HUES6 (cell line): ENCODE data around the gene MAFB.

Experiments
- H3K27ac ChIP-seq: 2 replicates; pipeline ENCODE4 v1.7.0; 2013; ENCODE audit warnings: low read depth, mild to moderate bottlenecking, low read length, inconsistent platforms
- H3K27me3 ChIP-seq: 2 replicates; pipeline ENCODE4 v1.6.1; 2013; ENCODE audit warnings: low read length; ENCODE audit not compliant: control insufficient read depth, insufficient read depth
- H3K36me3 ChIP-seq: 2 replicates; pipeline ENCODE4 v1.6.1; 2013; ENCODE audit warnings: low read length; ENCODE audit not compliant: control insufficient read depth, insufficient read depth
- H3K4me1 ChIP-seq: 2 replicates; pipeline ENCODE4 v1.6.1; 2013; ENCODE audit warnings: low read length; ENCODE audit not compliant: control insufficient read depth, insufficient read depth
- H3K4me3 ChIP-seq: 2 replicates; pipeline ENCODE4 v1.5.1; 2013; ENCODE audit warnings: low read depth, low read length
- H3K9ac ChIP-seq: one replicate; pipeline ENCODE4 v1.6.1; 2013; ENCODE audit warnings: mild to moderate bottlenecking, low read length
- H3K9me3 ChIP-seq: 2 replicates; pipeline ENCODE4 v1.6.1; 2013; ENCODE audit warnings: low read depth, low read length; ENCODE audit not compliant: control insufficient read depth, insufficient read depth

The MAFB gene

GRCh38 chr20:40718214-40718977, 29.4 kb upstream of the MAFB start:
- Histone ChIP-seq H3K9ac (no peak overlapping the region), H3K9me3 (no peaks in the 10 kb centered on the region), H3K27me3 (no peaks in the 10 kb centered on the region), H3K4me1 (no peaks in the 10 kb centered on the region; the same call in 1 of the 2 replicates), H3K4me3 (no peak overlapping the region), H3K36me3 (no peaks in the 10 kb centered on the region), H3K27ac (no peak overlapping the region)

DNA sequence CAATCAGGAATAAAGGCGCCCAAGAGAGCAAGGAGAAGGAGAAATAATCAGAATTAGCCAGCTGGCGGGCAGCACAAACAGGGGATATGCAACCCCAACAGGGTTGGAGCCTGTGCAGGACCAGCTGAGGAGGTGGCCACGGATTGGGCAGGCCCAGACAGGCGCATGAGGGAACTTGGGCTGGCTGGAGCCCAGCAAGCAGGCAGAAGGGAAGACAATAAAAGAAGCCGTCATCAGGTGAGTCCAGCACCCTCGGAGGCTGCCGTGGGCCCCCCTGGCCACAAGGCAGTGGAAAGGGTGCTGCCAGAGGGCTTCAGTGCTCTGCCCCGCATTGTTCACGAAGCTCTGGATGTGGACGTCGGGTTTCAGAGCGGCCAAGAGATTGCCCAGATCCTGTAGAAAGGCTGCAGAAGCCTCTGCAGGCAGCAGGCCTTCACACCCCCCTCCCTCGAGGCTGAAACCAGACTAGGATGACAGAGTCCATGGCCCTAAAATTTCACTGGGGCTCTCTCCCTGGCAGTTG, 28.4 kb upstream of the MAFB start:
- no peaks in the 10 kb centered on the region for H3K9me3 ChIP-seq
- no peak overlapping the region for H3K27ac ChIP-seq
- H3K36me3 ChIP-seq = no peaks in the 10 kb centered on the region
- H3K4me1 ChIP-seq = no peaks in the 10 kb centered on the region; the same call in 1 of the 2 replicates
- H3K4me3 ChIP-seq = no peak overlapping the region
- H3K9ac ChIP-seq = no peak overlapping the region
- H3K27me3 ChIP-seq = no peaks in the 10 kb centered on the region

- H3K27ac ChIP-seq = no peak overlapping the region
- 0 out of 2 replicates have a peak, but pooled peaks cover 5% of the 10 kb centered on the region for H3K27me3 ChIP-seq
- no peaks in the 10 kb centered on the region for H3K36me3 ChIP-seq
These were observed 26.5 kb upstream of the MAFB start for GRCh38 chr20:40715491-40715890.

GRCh38 chr20:40714916-40715315, 25.9 kb upstream of the MAFB start:
- H3K9ac ChIP-seq = no peak overlapping the region
- no peaks in the 10 kb centered on the region for H3K36me3 ChIP-seq
- no peak overlapping the region for H3K27ac ChIP-seq
- 0 out of 2 replicates have a peak, but pooled peaks cover 7% of the 10 kb centered on the region for H3K27me3 ChIP-seq
- H3K4me1 ChIP-seq = no peaks in the 10 kb centered on the region; the same call in 1 of the 2 replicates
- no peak overlapping the region for H3K4me3 ChIP-seq
- no peaks in the 10 kb centered on the region for H3K9me3 ChIP-seq

More at GRCh38 chr20:40715491-40715890, 26.5 kb upstream of the MAFB start:
- Histone ChIP-seq H3K9ac (no peak overlapping the region), H3K4me1 (no peaks in the 10 kb centered on the region; the same call in 1 of the 2 replicates), H3K4me3 (no peak overlapping the region), H3K9me3 (no peaks in the 10 kb centered on the region)

DNA sequence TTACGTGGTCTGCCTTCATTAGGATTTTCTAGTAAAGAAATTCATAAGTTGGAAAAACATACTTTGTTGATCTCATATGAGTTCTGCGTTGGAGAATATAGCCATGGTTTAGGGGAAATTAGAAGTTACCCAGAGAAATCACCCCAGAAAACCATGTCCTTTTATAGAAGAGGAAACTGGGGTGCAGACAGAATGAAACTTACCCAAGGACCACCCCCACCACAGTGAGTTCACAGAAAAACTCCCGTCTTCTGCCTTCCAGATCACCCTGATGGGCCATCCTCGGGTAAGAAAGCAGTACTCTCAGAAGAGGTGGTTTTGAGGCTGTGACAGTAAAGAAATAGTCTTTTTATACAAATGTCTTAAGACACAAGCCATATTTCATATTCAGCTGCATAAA, 25.1 kb upstream of the MAFB start:
- H3K27ac ChIP-seq = no peak overlapping the region
- no peak overlapping the region for H3K9ac ChIP-seq
- H3K4me1 ChIP-seq = no peaks in the 10 kb centered on the region; the same call in 1 of the 2 replicates
- no peak overlapping the region for H3K4me3 ChIP-seq
- no peaks in the 10 kb centered on the region for H3K36me3 ChIP-seq
- 0 out of 2 replicates have a peak, but pooled peaks cover 7% of the 10 kb centered on the region for H3K27me3 ChIP-seq
- H3K9me3 ChIP-seq = no peaks in the 10 kb centered on the region

DNA sequence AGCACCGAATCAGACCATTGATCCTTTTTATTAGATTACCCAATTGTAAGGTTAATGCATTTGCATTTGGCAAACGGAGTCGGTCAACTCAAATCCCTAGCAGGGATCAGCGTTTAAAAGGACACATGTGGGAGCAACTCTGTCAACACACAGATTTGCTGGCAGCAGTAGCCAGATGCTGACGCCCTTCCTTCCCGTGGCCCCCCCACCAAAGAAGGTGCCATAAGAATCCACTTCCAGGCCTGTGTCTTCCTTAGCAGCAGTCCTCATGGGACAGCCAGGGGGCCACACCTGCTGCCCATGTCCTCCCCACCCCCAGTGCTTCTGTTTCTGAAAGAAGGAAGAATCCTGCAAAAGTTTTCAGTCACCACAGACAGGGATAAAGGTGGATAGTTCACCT, 24.5 kb upstream of the MAFB start:
- H3K9ac ChIP-seq = no peak overlapping the region
- no peaks in the 10 kb centered on the region for H3K9me3 ChIP-seq
- H3K27me3 ChIP-seq = 0 out of 2 replicates have a peak, but pooled peaks cover 7% of the 10 kb centered on the region
- H3K4me1 ChIP-seq = no peaks in the 10 kb centered on the region; the same call in 1 of the 2 replicates
- no peak overlapping the region for H3K4me3 ChIP-seq
- no peaks in the 10 kb centered on the region for H3K36me3 ChIP-seq
- H3K27ac ChIP-seq = no peak overlapping the region

- no peak overlapping the region for H3K27ac ChIP-seq
- no peaks in the 10 kb centered on the region for H3K36me3 ChIP-seq
- no peaks in the 10 kb centered on the region for H3K4me1 ChIP-seq
- H3K4me3 ChIP-seq = no peak overlapping the region
- H3K9me3 ChIP-seq = no peaks in the 10 kb centered on the region
- H3K9ac ChIP-seq = no peak overlapping the region
- 0 out of 2 replicates have a peak, but pooled peaks cover 7% of the 10 kb centered on the region for H3K27me3 ChIP-seq
These were observed 22.0 kb upstream of the MAFB start for GRCh38 chr20:40711079-40711478.

- Histone ChIP-seq H3K9me3 (no peaks in the 10 kb centered on the region), H3K4me1 (no peaks in the 10 kb centered on the region), H3K36me3 (no peaks in the 10 kb centered on the region), H3K9ac (no peak overlapping the region), H3K4me3 (no peak overlapping the region), H3K27ac (no peak overlapping the region), H3K27me3 (0 out of 2 replicates have a peak, but pooled peaks cover 7% of the 10 kb centered on the region)
These were observed 21.6 kb upstream of the MAFB start for GRCh38 chr20:40710603-40711002.

DNA sequence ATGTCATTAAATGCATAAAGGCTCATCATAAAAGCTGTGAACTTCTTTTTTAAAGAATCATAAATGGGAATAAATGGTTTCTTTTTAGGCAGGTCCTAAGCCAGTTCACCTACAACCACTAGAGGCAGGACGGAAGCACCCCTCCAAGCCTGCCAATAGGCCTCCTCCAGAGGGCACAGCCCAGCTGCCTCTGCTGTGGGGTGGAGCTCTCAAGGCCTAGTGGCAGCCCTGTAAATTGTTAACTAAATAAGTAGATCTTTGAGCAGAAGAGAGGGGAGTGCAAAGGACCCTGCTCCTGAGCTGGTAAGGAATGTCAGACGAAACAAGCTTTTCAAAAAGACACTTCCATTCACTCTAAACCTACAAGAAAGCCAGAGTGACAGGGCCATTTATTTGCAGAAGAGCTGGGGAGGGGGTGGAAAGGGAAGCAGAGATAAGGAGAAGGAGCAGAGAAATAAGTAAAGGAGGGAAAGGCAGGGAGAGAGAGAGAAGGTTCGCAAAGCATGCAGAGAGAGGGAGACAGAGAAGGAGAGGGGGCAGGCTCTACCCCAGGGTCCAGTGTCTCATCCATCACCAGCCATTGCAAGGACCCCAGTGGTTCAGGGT, 18.0 kb upstream of the MAFB start:
- no peaks in the 10 kb centered on the region for H3K9me3 ChIP-seq
- 0 out of 2 replicates have a peak, but pooled peaks cover 7% of the 10 kb centered on the region for H3K27me3 ChIP-seq
- no peaks in the 10 kb centered on the region for H3K36me3 ChIP-seq
- no peaks in the 10 kb centered on the region for H3K4me1 ChIP-seq
- H3K9ac ChIP-seq = no peak overlapping the region
- no peak overlapping the region for H3K4me3 ChIP-seq
- no peak overlapping the region for H3K27ac ChIP-seq

DNA sequence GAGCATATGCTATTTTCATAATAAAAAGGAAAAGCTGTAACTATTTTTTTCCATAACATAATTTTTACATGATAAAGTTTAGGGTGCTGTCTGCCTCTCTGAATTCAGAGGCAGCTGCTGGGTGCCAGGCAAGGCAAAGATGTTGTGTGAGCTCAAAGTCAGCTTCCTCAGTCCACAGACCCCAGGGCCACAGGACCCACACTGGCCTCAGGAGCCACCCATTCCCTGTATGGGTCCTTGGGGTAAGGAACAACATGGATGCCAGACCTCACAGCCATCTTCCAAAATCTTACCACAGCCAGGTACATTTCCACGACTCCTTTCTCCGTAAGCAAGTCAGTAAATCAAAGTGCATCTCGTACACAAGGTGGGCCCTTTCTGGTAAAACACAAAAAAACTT, 16.4 kb upstream of the MAFB start:
- Histone ChIP-seq H3K9me3 (no peaks in the 10 kb centered on the region), H3K9ac (no peak overlapping the region), H3K4me3 (no peak overlapping the region), H3K4me1 (no peaks in the 10 kb centered on the region), H3K27me3 (peaks cover 9% of the 10 kb centered on the region; the same call in 1 of the 2 replicates), H3K36me3 (no peaks in the 10 kb centered on the region), H3K27ac (no peak overlapping the region)

- no peak overlapping the region for H3K4me3 ChIP-seq
- H3K4me1 ChIP-seq = no peaks in the 10 kb centered on the region
- H3K9me3 ChIP-seq = no peaks in the 10 kb centered on the region
- no peaks in the 10 kb centered on the region for H3K36me3 ChIP-seq
- peaks cover 12% of the 10 kb centered on the region; the same call in 1 of the 2 replicates for H3K27me3 ChIP-seq
- no peak overlapping the region for H3K27ac ChIP-seq
- H3K9ac ChIP-seq = no peak overlapping the region
These were observed 15.8 kb upstream of the MAFB start for GRCh38 chr20:40704828-40705227.
